GM23338 (cell line): ENCODE measurements around the gene MARK3. TPM values are rescaled to one million over a fixed set of nuclear protein-coding genes. Genes with fewer than 3 reads are reported as not detected.
A peak's percentile ranks its signal among the peaks of the same experiment; 100 is the strongest.

Source experiments
- ATAC-seq: fragments of 200-7000 bp; cut with Tn5 transposase; 3 replicates; pipeline ENCODE4 v1.9.1; 2020
- DNase-seq: peaks from one replicate; pipeline ENCODE4 v3.0.0-alpha.2; 2015; ENCODE audit warnings: low spot score
- H2AFZ ChIP-seq: fragments of 200-600 bp; sonication (generic); 2 replicates; pipeline ENCODE4 v1.8.0; 2016; ENCODE audit warnings: antibody characterized with exemption, mild to moderate bottlenecking, moderate library complexity
- H3F3A ChIP-seq: fragments of 200-600 bp; sonication (generic); replicated peaks from 2 replicates; pipeline ENCODE4 v1.8.0; 2017; ENCODE audit warnings: antibody characterized with exemption, mixed run types, low read depth
- H3K27ac ChIP-seq: fragments of 200-600 bp; sonication (generic); 2 replicates; pipeline ENCODE4 v1.6.1; 2016; ENCODE audit warnings: low read depth
- H3K27me3 ChIP-seq: fragments of 200-600 bp; sonication (generic); 2 replicates; pipeline ENCODE4 v1.8.0; 2016; ENCODE audit warnings: mild to moderate bottlenecking, mixed run types, moderate library complexity; ENCODE audit not compliant: insufficient read depth
- H3K36me3 ChIP-seq: fragments of 200-600 bp; sonication (generic); 2 replicates; pipeline ENCODE4 v1.8.0; 2016; ENCODE audit warnings: mild to moderate bottlenecking; ENCODE audit not compliant: insufficient read depth
- H3K4me1 ChIP-seq: fragments of 200-600 bp; sonication (generic); 2 replicates; pipeline ENCODE4 v1.8.0; 2016; ENCODE audit warnings: mild to moderate bottlenecking, moderate library complexity; ENCODE audit not compliant: insufficient read depth
- H3K4me2 ChIP-seq: fragments of 200-600 bp; sonication (generic); 2 replicates; pipeline ENCODE4 v1.7.1; 2017; ENCODE audit warnings: mixed run types
- H3K4me3 ChIP-seq: fragments of 200-600 bp; sonication (generic); 2 replicates; pipeline ENCODE4 v1.6.1; 2016; ENCODE audit warnings: mixed run types
- H3K79me2 ChIP-seq: fragments of 200-600 bp; sonication (generic); replicated peaks from 2 replicates; pipeline ENCODE4 v1.8.0; 2017; ENCODE audit warnings: mild to moderate bottlenecking; ENCODE audit not compliant: insufficient read depth
- H3K9me2 ChIP-seq: fragments of 200-600 bp; sonication (generic); 2 replicates; pipeline ENCODE4 v1.8.0; 2017; ENCODE audit not compliant: insufficient read depth
- H4K20me1 ChIP-seq: fragments of 200-600 bp; sonication (generic); replicated peaks from 2 replicates; pipeline ENCODE4 v1.8.0; 2017; ENCODE audit warnings: mild to moderate bottlenecking; ENCODE audit not compliant: insufficient read depth
- H3K27ac Mint-ChIP-seq: 2 replicates; pipeline ENCODE4 v1.8.0; 2020; ENCODE audit warnings: inconsistent platforms, mild to moderate bottlenecking, moderate library complexity, mixed read lengths
- H3K27me3 Mint-ChIP-seq: 3 replicates; pipeline ENCODE4 v1.8.0; 2022; ENCODE audit warnings: low read depth, mild to moderate bottlenecking, moderate library complexity, mixed read lengths, inconsistent platforms; ENCODE audit not compliant: insufficient read depth, poor library complexity
- H3K36me3 Mint-ChIP-seq: 3 replicates; pipeline ENCODE4 v1.8.0; 2021; ENCODE audit warnings: low read depth, mild to moderate bottlenecking, inconsistent platforms, moderate library complexity, mixed read lengths
- H3K4me1 Mint-ChIP-seq: 3 replicates; pipeline ENCODE4 v1.8.0; 2020; ENCODE audit warnings: mild to moderate bottlenecking, inconsistent platforms, mixed read lengths
- H3K4me3 Mint-ChIP-seq: 3 replicates; pipeline ENCODE4 v1.8.0; 2021; ENCODE audit warnings: moderate library complexity, mild to moderate bottlenecking, inconsistent platforms, mixed read lengths
- H3K9me3 Mint-ChIP-seq: 3 replicates; pipeline ENCODE4 v1.8.0; 2020; ENCODE audit warnings: moderate library complexity, mild to moderate bottlenecking, inconsistent platforms, mixed read lengths
- EZH2 ChIP-seq: fragments of 200-600 bp; sonication (generic); IDR thresholded peaks from one replicate; pipeline ENCODE4 v1.8.0; 2017; ENCODE audit warnings: antibody characterized with exemption, mild to moderate bottlenecking, low read depth; ENCODE audit not compliant: unreplicated experiment
- JUNB ChIP-seq: IDR thresholded peaks from one replicate; pipeline ENCODE4 v1.6.1; 2016; ENCODE audit warnings: antibody characterized with exemption; ENCODE audit not compliant: unreplicated experiment
- NANOG ChIP-seq: IDR thresholded peaks from 2 replicates; pipeline ENCODE4 v1.6.1; 2016; ENCODE audit warnings: antibody characterized with exemption, borderline replicate concordance
- STAT1 ChIP-seq: IDR thresholded peaks from one replicate; pipeline ENCODE4 v1.6.1; 2016; ENCODE audit warnings: antibody characterized with exemption; ENCODE audit not compliant: unreplicated experiment
- ZNF331 ChIP-seq: fragments of 250-450 bp; sonication (Bioruptor Pico); IDR thresholded peaks from 2 replicates; pipeline ENCODE4 v1.5.0; 2020; ENCODE audit warnings: low read depth, mild to moderate bottlenecking, moderate library complexity
- polyA plus RNA-seq: library from polyadenylated mRNA; unstranded; fragments of >200 nt; fragmentation: Nextera tagmentation; extraction: Ambion mirVana; gene quantifications from 2 replicates; pipeline ENCODE4 v1.2.1, GENCODE V29; 2016
- total RNA-seq: library from RNA; depleted of rRNA; stranded (reverse); fragments of >200 nt; shearing (Covaris generic); gene quantifications from 2 replicates; pipeline ENCODE4 v1.2.3, GENCODE V29; 2014
- TF ChIP-seq, protein P1 (sequence below), 2 experiments: fragments of 200-600 bp in 1 of 2; sonication (generic) in 1 of 2; conservative IDR thresholded peaks; 2 replicates each; pipeline versions ENCODE4 v1.5.1 to v1.6.1; 2016 to 2017; ENCODE audit warnings: antibody characterized with exemption in 2 of 2, low read depth in 2 of 2, mild to moderate bottlenecking in 2 of 2, moderate library complexity in 1 of 2
- TF ChIP-seq, protein P2 (sequence below): IDR thresholded peaks from one replicate; pipeline ENCODE4 v1.6.1; 2018; ENCODE audit warnings: antibody characterized with exemption; ENCODE audit not compliant: unreplicated experiment

MARK3 gene
- total and polyA plus RNA-seq, 2 experiments from 2014 or later: 45.9 to 69.7 TPM

GRCh38 chr14:103388664-103389063, 3.4 kb downstream of the MARK3 start:
- Histone ChIP-seq H2AFZ (no peak overlapping the region), H3K27me3 (peaks cover 10% of the 10 kb centered on the region), H4K20me1 (peaks cover 54% of the 10 kb centered on the region), H3K79me2 (peaks cover 83% of the 10 kb centered on the region), H3F3A (peaks cover 12% of the 10 kb centered on the region), H3K36me3 (no peaks in the 10 kb centered on the region), H3K4me1 (peaks cover 8% of the 10 kb centered on the region; the same call in 1 of the 2 replicates), H3K4me3 (no peak overlapping the region), H3K9me2 (no peaks in the 10 kb centered on the region), H3K4me2 (no peak overlapping the region), H3K27ac (no peak overlapping the region)
- ATAC-seq (no peak), DNase-seq (no peak)
- TF ChIP-seq, protein P1, sequence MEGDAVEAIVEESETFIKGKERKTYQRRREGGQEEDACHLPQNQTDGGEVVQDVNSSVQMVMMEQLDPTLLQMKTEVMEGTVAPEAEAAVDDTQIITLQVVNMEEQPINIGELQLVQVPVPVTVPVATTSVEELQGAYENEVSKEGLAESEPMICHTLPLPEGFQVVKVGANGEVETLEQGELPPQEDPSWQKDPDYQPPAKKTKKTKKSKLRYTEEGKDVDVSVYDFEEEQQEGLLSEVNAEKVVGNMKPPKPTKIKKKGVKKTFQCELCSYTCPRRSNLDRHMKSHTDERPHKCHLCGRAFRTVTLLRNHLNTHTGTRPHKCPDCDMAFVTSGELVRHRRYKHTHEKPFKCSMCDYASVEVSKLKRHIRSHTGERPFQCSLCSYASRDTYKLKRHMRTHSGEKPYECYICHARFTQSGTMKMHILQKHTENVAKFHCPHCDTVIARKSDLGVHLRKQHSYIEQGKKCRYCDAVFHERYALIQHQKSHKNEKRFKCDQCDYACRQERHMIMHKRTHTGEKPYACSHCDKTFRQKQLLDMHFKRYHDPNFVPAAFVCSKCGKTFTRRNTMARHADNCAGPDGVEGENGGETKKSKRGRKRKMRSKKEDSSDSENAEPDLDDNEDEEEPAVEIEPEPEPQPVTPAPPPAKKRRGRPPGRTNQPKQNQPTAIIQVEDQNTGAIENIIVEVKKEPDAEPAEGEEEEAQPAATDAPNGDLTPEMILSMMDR (conservative IDR thresholded peaks at IDR 0.05; ENCODE audit: low read depth in 2 of 2): no peak
- no peaks in the 10 kb centered on the region; the same call in 2 of the 3 replicates for H3K36me3 Mint-ChIP-seq
- H3K27me3 Mint-ChIP-seq: peaks cover 16% of the 10 kb centered on the region
- no peak overlapping the region; the same call in 2 of the 3 replicates for H3K4me3 Mint-ChIP-seq
- no peak overlapping the region for H3K27ac Mint-ChIP-seq
- no peaks in the 10 kb centered on the region for H3K9me3 Mint-ChIP-seq
- H3K4me1 Mint-ChIP-seq: peaks cover 15% of the 10 kb centered on the region

- Histone ChIP-seq H3K9me2 (no peaks in the 10 kb centered on the region), H3K79me2 (peaks cover 100% of the 10 kb centered on the region), H4K20me1 (peaks cover 68% of the 10 kb centered on the region), H2AFZ (no peak overlapping the region), H3K4me1 (peaks cover 8% of the 10 kb centered on the region; the same call in 1 of the 2 replicates), H3K27me3 (no peaks in the 10 kb centered on the region), H3K4me2 (no peak overlapping the region), H3K27ac (peak overlapping the region; percentile 73), H3K4me3 (no peak overlapping the region), H3K36me3 (no peaks in the 10 kb centered on the region), H3F3A (peaks cover 3% of the 10 kb centered on the region; the same call in 1 of the 2 replicates)
- ATAC-seq: no peak
- Mint-ChIP-seq H3K9me3 (no peaks in the 10 kb centered on the region), H3K27ac (no peak overlapping the region), H3K36me3 (no peaks in the 10 kb centered on the region; the same call in 2 of the 3 replicates), H3K4me1 (peaks cover 24% of the 10 kb centered on the region), H3K27me3 (peaks cover 7% of the 10 kb centered on the region), H3K4me3 (no peak overlapping the region)
- TF ChIP-seq STAT1: no peak
- no peak for TF ChIP-seq EZH2
- no peak for TF ChIP-seq JUNB
- no peak for TF ChIP-seq ZNF331
- TF ChIP-seq, protein P2, sequence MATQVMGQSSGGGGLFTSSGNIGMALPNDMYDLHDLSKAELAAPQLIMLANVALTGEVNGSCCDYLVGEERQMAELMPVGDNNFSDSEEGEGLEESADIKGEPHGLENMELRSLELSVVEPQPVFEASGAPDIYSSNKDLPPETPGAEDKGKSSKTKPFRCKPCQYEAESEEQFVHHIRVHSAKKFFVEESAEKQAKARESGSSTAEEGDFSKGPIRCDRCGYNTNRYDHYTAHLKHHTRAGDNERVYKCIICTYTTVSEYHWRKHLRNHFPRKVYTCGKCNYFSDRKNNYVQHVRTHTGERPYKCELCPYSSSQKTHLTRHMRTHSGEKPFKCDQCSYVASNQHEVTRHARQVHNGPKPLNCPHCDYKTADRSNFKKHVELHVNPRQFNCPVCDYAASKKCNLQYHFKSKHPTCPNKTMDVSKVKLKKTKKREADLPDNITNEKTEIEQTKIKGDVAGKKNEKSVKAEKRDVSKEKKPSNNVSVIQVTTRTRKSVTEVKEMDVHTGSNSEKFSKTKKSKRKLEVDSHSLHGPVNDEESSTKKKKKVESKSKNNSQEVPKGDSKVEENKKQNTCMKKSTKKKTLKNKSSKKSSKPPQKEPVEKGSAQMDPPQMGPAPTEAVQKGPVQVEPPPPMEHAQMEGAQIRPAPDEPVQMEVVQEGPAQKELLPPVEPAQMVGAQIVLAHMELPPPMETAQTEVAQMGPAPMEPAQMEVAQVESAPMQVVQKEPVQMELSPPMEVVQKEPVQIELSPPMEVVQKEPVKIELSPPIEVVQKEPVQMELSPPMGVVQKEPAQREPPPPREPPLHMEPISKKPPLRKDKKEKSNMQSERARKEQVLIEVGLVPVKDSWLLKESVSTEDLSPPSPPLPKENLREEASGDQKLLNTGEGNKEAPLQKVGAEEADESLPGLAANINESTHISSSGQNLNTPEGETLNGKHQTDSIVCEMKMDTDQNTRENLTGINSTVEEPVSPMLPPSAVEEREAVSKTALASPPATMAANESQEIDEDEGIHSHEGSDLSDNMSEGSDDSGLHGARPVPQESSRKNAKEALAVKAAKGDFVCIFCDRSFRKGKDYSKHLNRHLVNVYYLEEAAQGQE: no peak
- TF ChIP-seq NANOG: no peak
- DNase-seq: no peak
Measured at GRCh38 chr14:103390605-103391004, 5.4 kb downstream of the MARK3 start.
